ENCODE results near the gene CD44.

Gene CD44

GRCh38 chr11:35241083-35241482 lies 102.1 kb downstream of the CD44 start:
- DNase-seq = no peak

- no peak for DNase-seq
Observed at GRCh38 chr11:35241531-35241930, 102.6 kb downstream of the CD44 start.

- no peak for DNase-seq
Observed at GRCh38 chr11:35242412-35243242, 103.7 kb downstream of the CD44 start.

GRCh38 chr11:35243774-35244173 lies 104.8 kb downstream of the CD44 start:
- DNase-seq = no peak

DNA sequence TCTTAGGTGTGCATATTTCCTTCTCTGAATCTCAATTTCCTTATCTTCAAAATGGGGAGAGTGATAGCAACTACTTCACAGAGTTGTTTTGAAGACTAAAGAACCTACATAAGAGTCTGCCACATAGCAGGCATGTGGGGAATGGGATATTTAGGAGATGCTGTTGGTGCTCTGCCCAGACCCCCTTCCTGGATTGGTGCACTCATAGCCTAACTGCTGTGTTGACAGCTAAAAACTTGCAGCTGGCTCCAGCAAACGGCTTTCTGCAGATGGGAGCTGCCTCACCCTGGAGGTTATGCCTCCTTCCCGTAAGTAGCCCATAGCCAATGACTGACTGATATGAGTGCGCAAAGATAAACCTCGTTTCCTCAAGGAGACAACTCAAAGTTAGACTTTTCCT lies 106.1 kb downstream of the CD44 start:
- no peak for DNase-seq

DNA sequence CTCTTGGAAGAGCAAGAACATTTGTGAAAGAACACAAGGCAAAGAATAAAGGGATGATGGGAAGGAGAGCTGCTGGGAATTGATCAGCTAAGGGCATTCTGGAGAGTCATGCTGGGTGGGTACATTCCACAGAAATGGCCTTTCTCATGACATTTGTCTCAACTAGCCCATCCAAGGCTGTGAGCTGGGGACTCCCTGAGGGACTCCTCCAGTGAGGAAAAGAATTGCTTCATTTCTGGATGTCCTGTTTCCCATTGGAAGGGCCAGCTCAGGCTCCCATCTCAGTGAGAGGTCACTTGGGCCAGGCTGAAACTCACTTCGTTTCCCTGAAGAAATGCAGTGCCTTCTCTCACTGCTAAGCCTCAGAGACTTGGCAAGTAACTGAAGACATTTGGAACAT lies 106.8 kb downstream of the CD44 start:
- no peak for DNase-seq

- no peak for DNase-seq
Observed at GRCh38 chr11:35246745-35247144, 107.8 kb downstream of the CD44 start.

DNA sequence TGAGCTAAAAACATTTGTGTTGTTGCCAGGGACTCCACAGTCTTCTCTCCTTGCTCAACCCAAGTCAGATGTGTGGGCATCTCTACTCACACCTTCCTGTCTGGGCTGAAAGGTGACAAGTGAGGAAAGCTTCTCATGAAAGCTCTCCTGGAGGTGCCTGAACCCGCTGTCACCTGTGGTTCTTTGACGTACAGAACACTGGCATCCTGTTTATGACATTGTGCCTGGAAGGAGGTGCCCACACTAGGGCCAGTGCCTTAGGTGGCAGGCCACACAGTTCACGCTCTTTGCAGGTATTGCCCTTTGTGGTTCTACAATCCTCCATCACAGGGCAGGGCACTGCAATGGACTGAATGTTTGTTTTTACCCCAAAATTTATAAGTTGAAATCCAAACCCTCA lies 108.5 kb downstream of the CD44 start:
- DNase-seq = no peak

DNA sequence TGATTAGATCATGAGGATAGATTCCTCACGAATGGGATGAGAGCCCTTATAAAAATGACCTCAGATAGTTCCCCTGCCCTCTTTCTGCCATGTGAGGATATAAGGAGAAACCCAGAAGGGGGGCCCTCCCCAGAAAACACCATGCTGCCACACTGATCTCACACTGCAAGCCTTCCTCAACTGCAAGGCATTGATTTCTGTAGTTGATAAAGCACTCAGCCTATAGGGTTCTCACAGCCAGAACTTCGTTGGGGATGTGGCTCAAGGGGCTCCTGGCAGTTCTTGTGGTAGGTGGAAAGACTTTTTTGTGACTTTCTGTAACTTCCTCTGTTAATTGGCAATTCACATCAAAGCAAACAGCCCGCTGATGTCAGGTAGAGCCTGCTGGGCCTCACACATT lies 108.9 kb downstream of the CD44 start:
- DNase-seq = no peak

DNA sequence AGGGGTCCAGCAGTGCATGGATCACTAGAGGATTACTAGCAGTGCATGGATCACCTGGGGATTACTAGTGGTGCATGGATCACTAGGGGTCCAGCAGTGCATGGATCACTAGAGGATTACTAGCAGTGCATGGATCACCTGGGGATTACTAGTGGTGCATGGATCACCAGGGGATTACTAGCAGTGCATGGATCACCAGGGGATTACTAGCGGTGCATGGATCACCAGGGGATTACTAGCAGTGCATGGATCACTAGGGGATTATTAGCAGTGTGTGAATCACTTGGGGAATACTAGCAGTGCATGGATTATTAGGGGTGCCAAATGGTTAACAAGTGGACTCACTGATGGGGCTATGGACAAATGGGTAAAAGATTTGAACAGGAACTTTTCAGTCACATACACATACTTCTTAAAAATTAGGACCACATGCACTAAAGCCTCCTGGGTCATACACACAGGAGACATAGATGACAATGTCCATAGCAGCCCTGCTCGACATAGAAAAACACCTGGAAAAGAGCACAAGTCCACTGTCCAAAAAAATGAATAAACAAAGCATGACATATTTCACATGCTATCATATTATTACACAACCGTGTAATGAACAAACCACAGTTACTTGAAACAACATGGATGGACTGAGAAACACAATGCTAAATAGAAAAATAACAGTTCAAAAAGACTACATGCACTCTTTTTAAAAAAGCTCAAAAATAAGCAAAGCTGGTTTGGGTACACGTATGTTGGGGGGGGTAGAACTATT lies 109.8 kb downstream of the CD44 start:
- no peak for DNase-seq

- DNase-seq = no peak
Observed at GRCh38 chr11:35250192-35250591, 111.2 kb downstream of the CD44 start.

- no peak for DNase-seq
Observed at GRCh38 chr11:35250621-35251020, 111.7 kb downstream of the CD44 start.

GRCh38 chr11:35253237-35253636 lies 114.3 kb downstream of the CD44 start:
- DNase-seq = no peak

DNA sequence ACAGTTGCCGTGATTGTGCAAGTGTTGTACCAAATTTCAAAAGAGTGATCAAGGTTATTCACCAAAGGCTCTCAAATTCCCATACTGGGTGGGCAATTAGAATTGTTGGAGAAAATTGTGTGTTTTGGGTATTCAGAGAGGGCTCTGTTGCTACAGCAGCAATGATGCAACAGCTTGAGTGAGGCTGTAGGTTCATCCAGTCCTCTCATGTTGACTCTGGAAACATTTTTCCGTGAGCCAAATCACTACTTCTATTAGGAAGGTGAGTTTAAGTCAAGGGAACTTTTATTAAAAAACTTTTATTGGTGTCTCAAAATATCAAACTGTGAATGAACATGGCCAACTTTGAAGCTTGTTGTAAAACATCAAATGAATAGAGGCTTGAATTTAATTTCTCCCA lies 116.5 kb downstream of the CD44 start:
- no peak for DNase-seq

DNA sequence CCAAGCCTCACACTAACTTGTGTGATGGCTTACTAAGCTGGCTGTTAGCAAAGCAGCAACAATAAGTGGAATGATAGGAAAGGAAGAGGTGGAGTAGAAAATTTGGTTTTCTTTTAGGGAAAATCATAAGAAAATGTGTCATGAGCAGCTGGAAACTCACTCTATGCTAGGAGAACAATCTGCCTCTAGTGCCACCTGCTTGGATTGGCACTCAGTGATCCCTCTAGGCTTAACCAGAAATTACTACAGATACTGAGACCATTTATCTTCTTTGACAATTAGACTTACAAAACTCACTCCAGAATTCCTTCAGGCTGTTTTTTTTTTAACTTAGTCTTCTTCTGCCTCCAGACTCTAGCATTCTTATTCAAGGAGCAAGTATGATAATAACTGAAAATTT lies 117.3 kb downstream of the CD44 start:
- no peak for DNase-seq

DNA sequence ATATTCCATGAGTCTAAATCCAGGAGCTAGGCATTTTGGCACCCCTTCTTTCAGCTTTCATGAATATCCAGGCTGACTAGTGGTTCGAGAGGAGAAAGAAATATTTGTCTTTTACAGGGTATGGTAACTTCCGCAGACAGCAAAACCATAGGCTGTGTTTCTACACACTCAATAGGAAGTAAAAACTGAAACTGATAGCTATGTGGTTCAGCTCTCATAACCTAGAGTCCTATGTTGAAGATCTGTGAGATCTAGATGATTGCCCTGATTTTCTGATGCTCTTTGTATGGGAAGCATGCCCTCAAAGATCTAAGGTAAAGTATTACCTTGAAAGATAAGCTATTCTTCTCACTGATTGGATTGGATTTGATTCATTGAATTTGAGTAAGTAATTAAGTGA lies 118.3 kb downstream of the CD44 start:
- DNase-seq = no peak

DNA sequence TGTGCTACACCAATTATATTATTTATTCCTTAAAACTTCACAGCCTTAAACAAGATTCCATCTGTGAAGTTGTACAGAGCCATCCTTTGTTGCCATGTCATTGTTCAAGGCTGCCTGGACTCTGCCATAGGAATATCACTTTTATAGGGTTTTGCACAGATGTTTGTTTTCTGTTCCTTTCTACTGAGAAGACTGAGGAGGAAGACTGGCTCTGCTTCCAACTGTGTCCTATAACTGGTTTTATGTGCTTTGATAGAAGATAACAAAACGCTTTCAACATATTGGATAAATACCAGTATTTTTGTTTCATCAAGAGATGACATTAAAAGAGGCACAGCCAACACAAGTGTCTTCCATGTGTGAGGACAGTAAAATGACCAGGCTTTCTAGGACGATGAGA lies 120.6 kb downstream of the CD44 start:
- DNase-seq = no peak

GRCh38 chr11:35260342-35260985 lies 121.5 kb downstream of the CD44 start:
- no peak for DNase-seq

GRCh38 chr11:35261197-35261596 lies 122.2 kb downstream of the CD44 start:
- no peak for DNase-seq

DNA sequence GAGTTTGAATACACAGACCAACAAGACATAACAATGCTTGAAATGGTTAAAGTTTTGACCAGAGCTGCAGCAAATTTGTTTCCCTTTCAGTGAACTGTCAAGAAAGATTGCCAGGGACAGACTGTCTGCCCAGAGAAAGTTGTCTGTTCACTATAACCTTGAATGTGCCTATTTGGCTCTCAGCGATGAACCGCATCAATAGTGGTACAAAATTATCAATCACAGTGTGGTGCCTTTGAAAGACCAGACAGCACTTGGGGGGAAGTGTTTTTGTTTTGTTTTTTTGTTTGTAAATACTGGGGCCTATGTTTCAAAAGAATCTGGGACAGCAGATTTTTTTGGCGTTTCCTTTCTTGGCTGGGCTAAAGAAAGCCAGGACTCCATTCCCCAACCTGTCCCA lies 123.1 kb downstream of the CD44 start:
- DNase-seq = no peak

DNA sequence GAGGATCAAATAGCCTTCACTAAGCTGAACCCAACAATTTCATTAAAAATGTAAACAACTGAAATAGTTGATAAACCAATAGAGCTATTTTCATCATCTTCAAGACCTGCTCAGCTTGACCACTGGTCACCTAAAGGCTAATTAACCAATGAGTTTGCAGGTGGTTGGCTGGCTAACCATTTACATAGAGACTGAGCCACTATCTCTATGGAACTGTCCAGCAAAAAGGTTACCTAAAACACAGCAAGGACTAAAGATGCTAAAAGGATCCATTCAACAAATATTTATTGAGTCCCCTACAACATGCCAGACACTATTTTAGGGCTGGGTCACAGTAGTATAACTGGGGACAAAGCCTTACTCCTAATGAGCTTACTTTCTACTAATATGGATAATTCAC lies 123.8 kb downstream of the CD44 start:
- DNase-seq = no peak

DNA sequence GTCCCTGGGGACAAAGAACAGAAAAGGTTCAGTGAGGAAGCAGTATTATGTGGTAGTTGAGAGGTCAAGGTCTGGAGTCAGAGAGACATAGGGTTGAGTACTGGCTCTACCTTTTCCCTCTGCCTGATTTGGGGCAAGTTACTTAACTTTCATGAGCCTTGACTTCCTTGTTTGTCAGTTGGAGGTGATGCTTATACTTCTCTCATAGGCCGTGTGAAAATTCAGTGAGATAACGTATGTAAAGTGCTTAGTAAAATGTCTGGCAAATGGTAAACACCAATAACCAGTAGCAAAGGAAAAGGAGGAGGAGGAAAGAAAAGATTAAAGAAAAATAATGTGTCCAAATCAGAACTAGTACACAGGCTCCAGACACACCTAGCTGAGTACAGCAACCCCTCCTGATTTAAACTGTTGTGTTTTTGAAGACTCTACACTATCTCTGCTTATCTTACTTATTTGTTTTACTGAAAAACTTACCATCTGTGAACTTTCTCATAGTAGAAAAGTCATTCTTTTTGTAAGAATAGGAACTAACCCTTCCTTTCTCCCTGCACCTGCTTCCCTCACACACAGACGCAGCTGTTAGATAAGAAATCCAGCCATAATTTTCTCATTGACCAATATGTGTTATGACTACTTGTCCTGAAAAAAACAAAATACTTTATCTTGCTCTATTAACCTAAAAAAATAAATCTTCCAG lies 126.9 kb downstream of the CD44 start:
- DNase-seq = no peak

- no peak for DNase-seq
Observed at GRCh38 chr11:35267504-35267903, 128.5 kb downstream of the CD44 start.
